Uterus (tissue), 4 donors: ENCODE measurements around the gene ASIC3. TPM values are rescaled to one million over a fixed set of nuclear protein-coding genes. Genes with fewer than 3 reads are reported as not detected.

Experiments
- DNase-seq, 2 donors: peaks; one replicate each; pipeline ENCODE4 v3.0.0-alpha.2; 2019 to 2020
- H3K27ac ChIP-seq, 2 donors: fragments of 200-600 bp; sonication (generic); 1 replicate in 1 of 2; 2 replicates in 1 of 2; pipeline ENCODE4 v1.5.1; 2016 to 2018
- H3K27me3 ChIP-seq, 2 donors: fragments of 200-600 bp; sonication (generic); one replicate each; pipeline ENCODE4 v1.5.1; 2018 to 2019; ENCODE audit warnings: control low read depth in 1 of 2
- H3K36me3 ChIP-seq, 2 donors: fragments of 200-600 bp; sonication (generic); one replicate each; pipeline ENCODE4 v1.5.1; 2019; ENCODE audit warnings: control low read depth in 1 of 2
- H3K4me1 ChIP-seq, 2 donors: fragments of 200-600 bp; sonication (generic); one replicate each; pipeline ENCODE4 v1.5.1; 2018 to 2019; ENCODE audit warnings: control low read depth in 1 of 2
- H3K4me3 ChIP-seq, 2 donors: fragments of 200-600 bp; sonication (generic); 1 replicate in 1 of 2; 2 replicates in 1 of 2; pipeline ENCODE4 v1.5.1; 2018 to 2019; ENCODE audit warnings: mild to moderate bottlenecking in 1 of 2
- H3K9me3 ChIP-seq, 2 donors: fragments of 200-600 bp; sonication (generic); one replicate each; pipeline ENCODE4 v1.5.1; 2019; ENCODE audit warnings: control low read depth in 1 of 2
- POLR2A ChIP-seq, 2 donors: fragments of 450-650 bp; IDR thresholded peaks; one replicate each; pipeline ENCODE4 v1.6.1; 2016; ENCODE audit warnings: antibody characterized with exemption in 2 of 2, mild to moderate bottlenecking in 1 of 2, moderate library complexity in 1 of 2
- intact Hi-C: fragments of 100-400 bp; cut with DNase I; formaldehyde crosslinking; loops from one replicate; pipeline ENCODE4 v1.15.1; 2023; ENCODE audit warnings: low total_unique reads
- total RNA-seq, 4 donors: library from RNA; depleted of rRNA in 3 of 4; stranded (reverse); fragments of >200 nt in 3 of 4; gene quantifications; one replicate each; pipeline versions ENCODE4 v1.1.0 to v1.2.4, GENCODE V29; 2014 to 2023
- TF ChIP-seq, protein P1 (sequence below), 4 experiments: fragments of 200-600 bp in 2 of 4; fragments of 450-650 bp in 2 of 4; sonication (generic) in 2 of 4; IDR thresholded peaks; one replicate each; pipeline ENCODE4 v1.5.1; 2016 to 2019; ENCODE audit warnings: antibody characterized with exemption in 4 of 4, mild to moderate bottlenecking in 2 of 4, moderate library complexity in 1 of 4
- donor health status: DM: yes; HTN: yes; CAD: no.

The ASIC3 gene
- total RNA-seq, 4 donors from 2014 or later: 1.0 to 16.8 (median 1.3) TPM; not detected in 1

DNA sequence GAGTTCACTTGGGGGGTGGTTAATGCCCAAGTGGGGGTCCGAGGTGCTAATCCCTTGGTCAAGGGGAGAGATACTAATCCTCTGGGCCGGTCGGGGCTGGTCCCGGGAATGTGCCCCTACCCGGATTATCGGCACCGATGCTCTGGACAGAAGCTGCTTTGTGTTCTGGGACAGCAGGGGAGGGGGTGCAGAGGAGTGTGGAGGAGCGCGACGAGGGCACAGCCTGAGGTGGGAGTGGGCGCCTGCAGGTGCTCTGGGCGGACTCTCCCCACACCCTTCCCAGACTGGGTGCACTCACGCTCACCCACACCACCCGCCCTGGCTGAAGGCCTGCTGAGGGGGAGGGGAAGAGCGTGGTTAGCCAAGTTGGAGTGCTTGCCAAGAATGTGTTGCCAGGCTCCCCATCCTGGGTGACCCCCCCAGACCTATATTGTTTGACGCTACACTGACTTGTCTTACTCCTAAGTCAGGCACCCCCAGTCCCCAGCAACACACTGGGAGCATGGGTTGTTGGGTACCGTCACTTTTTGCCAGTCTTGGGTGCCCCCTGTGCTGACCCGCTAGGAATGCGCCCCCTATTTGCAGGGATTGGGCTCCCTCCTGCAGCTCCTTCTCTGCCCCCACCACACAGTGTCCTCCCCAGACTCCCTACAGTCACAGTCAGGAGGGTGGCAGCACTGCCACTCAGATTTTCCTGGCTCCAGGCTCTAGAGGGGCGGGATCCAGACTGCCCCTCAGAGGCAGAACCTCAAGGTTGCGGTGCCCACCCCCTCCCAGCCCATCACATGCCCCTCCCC, 12.3 kb downstream of the ASIC3 start:
- no peaks in the 10 kb centered on the region for H3K36me3 ChIP-seq
- DNase-seq: peak; percentile 47 to 53
- H3K27ac ChIP-seq: peak overlapping the region; percentile 98 to 99
- H3K27me3 ChIP-seq: no peaks in the 10 kb centered on the region
- peaks cover 0 to 33% of the 10 kb centered on the region in 2 donors for H3K4me1 ChIP-seq
- no peak for TF ChIP-seq POLR2A (IDR thresholded peaks at IDR 0.05)
- TF ChIP-seq, protein P1, sequence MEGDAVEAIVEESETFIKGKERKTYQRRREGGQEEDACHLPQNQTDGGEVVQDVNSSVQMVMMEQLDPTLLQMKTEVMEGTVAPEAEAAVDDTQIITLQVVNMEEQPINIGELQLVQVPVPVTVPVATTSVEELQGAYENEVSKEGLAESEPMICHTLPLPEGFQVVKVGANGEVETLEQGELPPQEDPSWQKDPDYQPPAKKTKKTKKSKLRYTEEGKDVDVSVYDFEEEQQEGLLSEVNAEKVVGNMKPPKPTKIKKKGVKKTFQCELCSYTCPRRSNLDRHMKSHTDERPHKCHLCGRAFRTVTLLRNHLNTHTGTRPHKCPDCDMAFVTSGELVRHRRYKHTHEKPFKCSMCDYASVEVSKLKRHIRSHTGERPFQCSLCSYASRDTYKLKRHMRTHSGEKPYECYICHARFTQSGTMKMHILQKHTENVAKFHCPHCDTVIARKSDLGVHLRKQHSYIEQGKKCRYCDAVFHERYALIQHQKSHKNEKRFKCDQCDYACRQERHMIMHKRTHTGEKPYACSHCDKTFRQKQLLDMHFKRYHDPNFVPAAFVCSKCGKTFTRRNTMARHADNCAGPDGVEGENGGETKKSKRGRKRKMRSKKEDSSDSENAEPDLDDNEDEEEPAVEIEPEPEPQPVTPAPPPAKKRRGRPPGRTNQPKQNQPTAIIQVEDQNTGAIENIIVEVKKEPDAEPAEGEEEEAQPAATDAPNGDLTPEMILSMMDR (IDR thresholded peaks at IDR 0.05): no peak
- H3K4me3 ChIP-seq: peak overlapping the region; percentile 71 to 82
- intact Hi-C loops: no loop called here
- H3K9me3 ChIP-seq: no peaks in the 10 kb centered on the region

DNA sequence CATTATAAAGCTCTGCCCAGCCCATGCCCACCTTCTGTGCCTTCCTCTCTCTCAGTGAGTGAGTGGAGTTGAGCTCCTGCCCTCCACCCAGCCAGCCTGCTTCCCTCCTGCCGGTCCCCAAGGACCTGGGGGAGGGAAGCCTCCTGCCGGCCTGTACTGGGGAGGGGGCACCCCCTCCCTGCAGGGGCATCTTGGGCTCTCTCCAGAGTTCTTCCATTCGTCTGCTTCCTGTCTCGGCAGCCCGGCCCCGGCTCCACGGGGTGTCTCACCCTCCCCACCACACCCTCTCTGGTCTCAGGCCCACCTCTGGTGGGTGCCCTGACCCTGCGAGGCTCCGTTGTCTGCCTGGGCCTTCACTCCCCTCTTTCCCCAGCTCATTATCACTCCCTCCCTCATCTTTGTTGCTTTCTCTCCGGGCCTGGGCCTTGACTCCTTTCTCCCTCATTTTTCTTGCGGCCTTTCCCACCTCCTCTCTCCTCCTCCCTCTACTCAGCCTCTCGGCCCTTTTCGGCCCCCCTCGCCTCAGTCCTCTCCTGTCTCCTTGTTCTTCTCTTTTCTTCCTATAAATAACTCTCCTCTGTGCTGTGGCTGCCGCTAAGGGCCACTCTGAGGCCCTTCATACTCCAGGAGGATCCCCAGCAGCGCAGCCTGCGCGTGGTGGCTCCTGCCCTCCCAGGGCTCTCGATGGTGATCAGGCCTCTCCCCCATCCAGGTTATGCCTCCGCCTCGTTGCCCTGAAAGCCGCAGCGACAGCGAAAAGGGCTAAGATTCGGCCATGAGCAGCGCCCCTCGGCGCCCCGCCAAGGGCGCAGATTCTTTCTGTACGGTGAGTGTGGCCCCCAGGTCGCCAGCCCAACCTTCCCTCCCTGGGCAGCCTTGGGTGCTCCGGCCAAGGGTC, 13.1 kb downstream of the ASIC3 start:
- H3K4me3 ChIP-seq: peak overlapping the region in 1 of 2 donors; percentile 71
- H3K27ac ChIP-seq: peak overlapping the region; percentile 98 to 99
- no peaks in the 10 kb centered on the region for H3K27me3 ChIP-seq
- intact Hi-C loops: no loop called here
- no peaks in the 10 kb centered on the region for H3K36me3 ChIP-seq
- H3K9me3 ChIP-seq: no peaks in the 10 kb centered on the region
- DNase-seq: peak in 1 of 2 donors; percentile 39
- H3K4me1 ChIP-seq: peaks cover 0 to 33% of the 10 kb centered on the region in 2 donors
- no peak for TF ChIP-seq POLR2A (IDR thresholded peaks at IDR 0.05)
- TF ChIP-seq, protein P1 (IDR thresholded peaks at IDR 0.05): no peak

DNA sequence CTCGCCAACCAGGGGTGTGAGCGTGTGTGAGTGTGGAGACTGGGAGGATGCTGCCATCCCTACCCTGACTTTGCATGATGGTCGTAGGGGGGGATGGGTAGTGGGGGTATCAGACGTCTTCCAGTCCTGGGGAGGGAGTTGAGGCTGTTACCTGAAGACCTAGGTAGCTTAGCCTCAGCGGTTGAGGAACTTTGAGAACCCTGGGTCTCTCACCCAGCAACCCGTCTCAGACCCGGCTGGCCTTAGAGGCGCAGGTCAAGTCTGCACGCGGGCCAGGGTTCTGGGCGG, 13.7 kb downstream of the ASIC3 start:
- H3K4me3 ChIP-seq: no peak overlapping the region
- H3K27ac ChIP-seq: peak overlapping the region; percentile 98 to 99

DNA sequence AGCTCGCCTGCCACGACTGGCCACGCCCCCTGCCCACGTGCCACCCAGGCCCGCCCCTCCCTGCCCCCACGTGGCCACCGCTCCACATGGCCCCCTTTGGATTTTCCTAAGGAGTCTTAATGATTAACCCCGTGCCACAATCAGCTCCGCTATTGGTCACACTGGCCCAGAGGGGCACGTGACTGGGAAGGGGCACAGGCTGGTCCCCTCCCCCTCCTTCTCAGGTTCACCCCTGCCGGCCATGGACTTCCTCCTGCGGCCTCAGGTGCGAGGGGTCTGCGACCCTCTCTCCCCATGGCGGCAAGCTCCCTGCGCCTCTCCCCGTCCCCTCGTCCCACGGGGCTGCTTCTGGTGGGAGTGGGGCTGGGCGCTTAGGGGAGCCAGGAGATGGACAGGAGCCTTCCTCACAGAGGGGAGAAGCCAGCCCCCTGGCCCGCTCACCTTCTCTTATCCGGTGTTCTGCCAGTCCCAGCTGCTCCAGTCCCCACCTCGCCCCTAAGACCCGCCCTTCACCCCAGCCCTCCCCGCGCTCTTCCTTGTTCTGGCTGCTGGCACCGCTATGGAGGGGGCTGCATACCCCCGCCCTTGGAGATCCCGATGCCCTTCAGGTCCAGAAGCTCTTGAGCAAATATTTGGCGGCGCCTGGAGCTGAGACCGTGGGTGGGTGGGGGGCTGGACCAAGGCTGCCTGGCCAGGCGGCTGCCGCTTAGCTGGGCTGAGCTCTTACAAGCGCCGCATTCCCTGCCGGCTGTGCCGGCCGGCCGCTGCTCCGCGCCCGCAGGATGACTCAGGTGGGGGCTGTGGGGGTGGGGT, 14.3 kb downstream of the ASIC3 start:
- H3K4me3 ChIP-seq: peak overlapping the region in 1 of 2 donors; percentile 24
- H3K27me3 ChIP-seq: no peaks in the 10 kb centered on the region
- intact Hi-C loops: no loop called here
- DNase-seq: peak; percentile 47 to 62
- peak overlapping the region; percentile 98 to 99 for H3K27ac ChIP-seq
- no peaks in the 10 kb centered on the region for H3K9me3 ChIP-seq
- TF ChIP-seq, protein P1 (IDR thresholded peaks at IDR 0.05): no peak
- no peak for TF ChIP-seq POLR2A (IDR thresholded peaks at IDR 0.05)
- H3K4me1 ChIP-seq: peaks cover 0 to 24% of the 10 kb centered on the region in 2 donors
- H3K36me3 ChIP-seq: no peaks in the 10 kb centered on the region

More for the DNA sequence above, 13.7 kb downstream of the ASIC3 start:
- DNase-seq: no peak
- peaks cover 0 to 29% of the 10 kb centered on the region in 2 donors for H3K4me1 ChIP-seq
- TF ChIP-seq, protein P1 (IDR thresholded peaks at IDR 0.05): no peak
- no peak for TF ChIP-seq POLR2A (IDR thresholded peaks at IDR 0.05)
- no peaks in the 10 kb centered on the region for H3K27me3 ChIP-seq
- H3K9me3 ChIP-seq: no peaks in the 10 kb centered on the region
- intact Hi-C loops: no loop called here
- no peaks in the 10 kb centered on the region for H3K36me3 ChIP-seq
